ENCODE data around the gene KCNQ2.

KCNQ2 gene

DNA sequence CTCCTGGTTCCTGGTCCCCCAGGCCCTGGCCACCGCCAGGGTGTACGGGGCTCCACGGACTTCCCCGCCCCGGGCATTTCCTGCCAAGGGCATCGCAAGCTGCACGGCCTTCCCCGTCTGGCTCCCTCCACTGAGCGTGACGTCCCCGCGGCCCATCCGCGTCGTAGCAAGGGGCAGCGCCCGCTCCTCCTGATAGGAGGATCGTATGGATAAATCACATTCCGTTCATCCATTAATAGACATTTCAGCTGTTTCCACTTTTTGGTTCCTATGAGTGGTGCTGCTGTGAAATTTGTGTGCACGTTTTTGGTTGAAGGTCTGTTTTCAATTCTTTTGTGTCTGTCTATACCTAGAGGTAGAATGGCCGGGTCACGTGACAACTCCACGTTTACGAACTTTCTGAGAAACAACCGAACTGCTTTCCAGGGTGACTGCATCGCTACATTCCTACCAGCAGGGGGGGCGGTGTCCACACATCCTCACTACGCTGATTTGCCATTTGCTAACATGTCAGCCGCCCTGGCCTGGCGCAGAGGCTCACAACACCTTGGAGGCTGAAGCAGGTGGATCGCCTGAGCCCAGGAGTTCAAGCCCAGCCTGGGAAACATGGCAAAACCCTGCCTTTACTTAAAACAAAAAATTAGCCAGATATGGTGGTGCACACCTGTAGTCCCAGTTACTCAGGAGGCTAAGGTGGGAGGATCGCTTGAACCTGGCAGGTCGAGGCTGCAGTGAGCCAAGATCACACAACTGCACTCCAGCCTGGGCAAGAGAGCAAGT is 37.7 kb downstream of the KCNQ2 start:
- DNase-seq, result peak; percentile 53

DNA sequence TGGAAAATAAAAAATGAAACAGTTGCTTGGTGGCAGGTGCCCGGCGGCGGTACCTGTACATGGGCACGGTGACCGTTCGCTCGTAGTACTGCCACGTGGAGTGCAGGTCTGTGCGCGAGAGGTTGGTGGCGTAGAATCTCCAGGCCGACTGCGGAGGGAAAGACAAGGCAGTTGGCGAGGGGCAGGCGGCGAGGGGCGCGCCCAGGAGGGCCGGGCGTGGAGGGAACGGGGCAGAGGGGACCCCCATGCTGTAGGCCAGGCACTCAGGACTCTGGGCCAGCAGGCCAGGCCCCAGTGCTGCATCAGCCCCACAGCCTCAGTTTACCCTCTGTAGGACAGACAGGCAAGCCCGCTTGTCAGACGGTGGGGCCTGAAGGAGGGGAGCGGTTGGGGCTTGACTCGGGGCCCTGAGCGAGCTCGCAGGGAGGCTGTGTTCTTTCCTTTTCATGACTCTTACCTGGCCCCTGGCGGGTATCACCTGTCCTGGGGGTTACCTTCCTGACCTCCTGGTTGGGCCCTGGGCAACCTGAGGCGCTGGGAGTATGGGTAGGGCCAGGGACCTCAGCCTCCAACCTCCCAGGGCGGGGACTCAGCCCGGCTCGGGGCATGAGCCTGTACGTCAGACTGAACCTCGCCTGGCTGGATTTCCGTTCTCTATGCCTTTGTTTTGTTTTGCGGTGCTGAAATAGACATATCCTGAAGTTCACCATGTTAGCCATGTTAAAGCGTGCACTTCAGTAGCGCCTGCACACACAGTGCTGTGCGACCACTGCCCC is 38.5 kb downstream of the KCNQ2 start:
- DNase-seq, result no peak

DNA sequence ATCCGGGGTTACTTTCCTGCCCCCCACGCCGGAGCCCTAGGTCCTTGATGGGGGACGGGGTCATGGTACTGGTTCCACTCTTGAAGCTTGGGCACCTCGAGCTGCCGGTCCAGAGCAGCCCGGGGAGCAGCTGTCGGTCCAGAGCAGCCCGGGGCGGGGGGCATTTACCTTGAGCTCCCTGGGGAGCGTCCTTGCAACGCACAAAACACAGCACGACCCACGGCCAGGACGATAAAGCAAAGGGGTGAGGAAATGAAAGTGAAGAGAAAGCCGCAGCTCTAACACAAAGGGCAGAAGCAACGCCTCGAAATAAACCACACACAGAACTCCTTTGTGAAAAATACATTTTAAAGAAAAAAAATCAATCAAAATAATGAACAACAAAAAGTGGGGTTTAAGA is 39.1 kb downstream of the KCNQ2 start:
- no peak for DNase-seq

DNA sequence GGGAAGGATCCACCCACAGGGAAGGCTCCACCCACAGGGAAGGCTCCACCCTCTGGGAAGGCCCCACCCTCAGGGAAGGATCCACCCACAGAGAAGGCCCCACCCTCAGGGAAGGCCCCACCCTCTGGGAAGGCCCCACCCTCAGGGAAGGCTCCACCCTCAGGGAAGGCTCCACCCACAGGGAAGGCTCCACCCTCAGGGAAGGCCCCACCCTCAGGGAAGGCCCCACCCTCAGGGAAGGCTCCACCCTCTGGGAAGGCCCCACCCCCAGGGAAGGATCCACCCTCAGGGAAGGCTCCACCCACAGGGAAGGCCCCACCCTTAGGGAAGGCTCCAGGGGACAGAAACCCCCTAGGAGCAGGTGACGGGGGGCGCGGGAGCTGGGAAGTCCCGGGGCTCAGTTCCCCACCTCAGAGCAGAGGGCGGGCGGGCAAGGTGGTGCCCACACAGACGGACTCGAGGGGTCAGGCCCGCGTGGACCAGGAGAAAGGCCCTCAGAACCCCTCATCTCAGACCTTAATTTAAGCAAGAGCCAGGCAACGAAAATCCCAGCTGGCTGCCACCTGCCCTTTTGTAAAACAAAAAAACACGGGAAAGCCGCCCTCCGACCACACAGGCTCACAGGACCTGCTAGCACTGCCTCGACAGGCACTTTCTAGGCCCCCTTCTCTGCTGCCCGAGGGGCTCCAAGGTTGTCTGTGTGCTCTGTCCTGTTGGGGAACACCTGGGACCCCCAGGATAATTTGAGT is 39.7 kb downstream of the KCNQ2 start:
- DNase-seq, result no peak

DNA sequence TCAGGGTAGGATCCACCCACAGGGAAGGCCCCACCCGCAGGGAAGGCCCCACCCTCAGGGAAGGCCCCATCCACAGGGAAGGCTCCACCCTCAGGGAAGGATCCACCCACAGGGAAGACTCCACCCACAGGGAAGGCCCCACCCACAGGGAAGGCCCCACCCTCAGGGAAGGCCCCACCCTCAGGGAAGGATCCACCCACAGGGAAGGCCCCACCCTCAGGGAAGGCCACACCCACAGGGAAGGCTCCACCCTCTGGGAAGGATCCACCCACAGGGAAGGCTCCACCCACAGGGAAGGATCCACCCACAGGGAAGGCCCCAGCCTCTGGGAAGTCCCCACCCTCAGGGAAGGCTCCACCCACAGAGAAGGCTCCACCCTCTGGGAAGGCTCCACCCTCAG is 40.5 kb downstream of the KCNQ2 start:
- DNase-seq, result no peak

DNA sequence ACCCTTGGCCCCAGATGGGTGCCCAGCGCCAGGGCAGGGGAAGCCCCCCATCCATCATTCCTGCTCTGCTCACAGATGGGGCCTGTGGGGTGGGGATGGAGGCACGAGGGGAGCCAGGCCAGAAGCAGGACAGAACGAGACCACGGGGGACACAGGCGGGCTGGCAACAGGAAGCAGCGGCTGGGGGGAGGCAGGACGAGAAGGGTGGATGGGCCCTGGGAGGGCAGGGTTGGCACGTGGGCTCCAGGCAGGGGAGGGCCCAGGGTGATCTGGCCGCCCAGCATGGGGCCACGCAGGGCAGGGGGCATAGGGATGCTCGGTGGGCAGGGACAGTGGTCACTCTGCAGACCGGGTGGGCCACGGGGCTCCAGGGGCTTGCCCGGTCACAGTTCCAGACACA is 41.6 kb downstream of the KCNQ2 start:
- DNase-seq, result no peak

DNA sequence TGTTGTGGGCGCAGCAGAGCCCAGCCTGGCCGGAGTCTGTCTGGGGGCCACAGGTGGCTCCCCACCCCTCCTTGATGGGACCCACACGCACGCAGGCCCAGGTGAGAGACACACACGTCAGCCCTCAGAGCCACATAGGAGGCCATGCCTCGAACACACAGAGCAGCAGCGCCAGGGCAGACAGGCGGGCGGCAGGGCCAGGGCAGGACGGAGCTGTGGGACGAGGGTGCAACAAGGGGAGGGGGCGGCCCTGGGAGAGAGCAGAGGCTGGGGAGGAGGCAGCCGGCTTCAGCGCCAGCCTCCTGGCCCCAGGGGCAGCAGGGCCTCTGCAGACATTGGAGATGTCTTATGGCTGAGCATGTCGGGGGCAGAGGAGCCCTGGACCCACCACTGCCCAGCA is 42.5 kb downstream of the KCNQ2 start:
- DNase-seq, result no peak

DNA sequence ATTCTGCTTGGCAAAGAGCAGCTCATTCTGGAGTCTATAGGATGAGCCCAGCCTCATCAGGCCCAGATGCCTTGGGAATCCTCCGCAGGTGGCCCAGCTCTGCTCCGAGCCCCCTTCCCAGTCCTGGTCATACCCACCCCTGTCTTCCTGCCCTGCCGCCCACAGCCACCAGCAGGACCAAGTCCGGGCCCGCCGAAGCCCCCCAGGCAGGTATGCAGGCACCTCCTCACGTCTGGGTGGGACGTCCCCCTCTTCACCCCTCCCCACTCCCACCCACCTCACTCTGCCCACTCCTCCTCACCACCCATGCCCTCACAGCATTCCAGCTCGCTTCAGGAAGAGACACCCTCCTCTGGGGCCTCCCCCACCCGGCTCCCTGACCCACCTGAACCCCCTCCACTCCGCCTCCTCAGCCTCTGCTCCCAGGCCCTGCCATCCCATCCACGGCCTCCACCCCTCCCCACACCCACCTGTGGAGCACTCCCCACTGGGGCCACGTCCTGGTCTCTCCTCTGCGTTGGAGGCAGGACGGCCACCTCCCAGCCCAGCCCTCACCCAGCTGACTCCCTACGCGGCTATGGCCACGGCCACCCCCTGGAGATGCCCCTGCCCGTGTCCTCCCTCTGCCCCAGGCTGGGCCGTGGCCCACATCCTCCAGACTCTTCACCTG is 43.4 kb downstream of the KCNQ2 start:
- DNase-seq, result no peak

DNA sequence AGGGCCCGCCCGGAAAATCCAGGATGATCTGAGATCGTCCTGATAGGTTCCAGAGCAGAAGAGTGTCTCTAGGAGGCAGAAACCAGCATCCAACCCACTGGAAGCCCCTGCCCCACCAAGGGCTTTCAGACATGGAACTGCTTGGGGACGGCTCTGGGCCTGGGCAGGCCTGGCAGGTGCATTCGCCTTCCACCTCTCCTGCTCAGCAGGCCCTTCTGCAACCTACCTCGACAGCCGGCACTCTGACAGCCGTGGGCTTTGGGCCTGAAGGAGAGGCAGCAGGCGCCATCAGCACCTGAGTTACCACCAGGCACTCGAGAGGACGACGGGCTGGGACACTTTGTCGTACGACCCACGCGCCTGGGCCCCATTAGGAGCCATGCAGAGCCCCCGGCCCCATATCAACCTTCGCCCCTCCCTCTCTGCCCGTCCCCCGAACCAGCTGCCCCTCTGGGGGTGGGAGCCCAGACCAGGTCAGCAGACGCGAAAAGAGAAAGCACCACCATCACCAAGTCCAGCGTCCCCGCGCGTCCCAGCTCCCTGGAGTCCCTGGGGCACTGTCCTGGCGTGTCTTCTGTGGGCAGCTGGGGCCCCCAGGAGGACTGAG is 44.6 kb downstream of the KCNQ2 start:
- DNase-seq, result no peak

DNA sequence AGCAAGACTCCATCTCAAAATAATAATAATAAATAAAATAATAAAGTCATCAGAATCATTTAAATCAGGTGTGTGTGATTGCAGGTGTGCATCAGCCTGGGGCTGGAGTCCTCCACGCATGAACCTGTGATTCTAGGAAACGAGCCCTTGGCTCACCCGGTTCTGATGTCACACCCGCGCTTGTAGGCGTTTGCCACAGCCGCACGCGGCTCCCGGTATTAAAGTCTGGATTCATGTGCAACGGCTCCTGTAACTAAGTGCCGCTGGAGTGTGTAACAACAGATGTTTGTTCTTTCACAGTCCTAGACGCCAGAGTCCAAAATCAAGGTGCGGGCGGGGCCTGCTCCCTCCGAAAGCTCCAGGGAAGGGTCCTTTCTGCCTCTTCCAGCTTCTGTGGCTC is 45.2 kb downstream of the KCNQ2 start:
- DNase-seq, result no peak

DNA sequence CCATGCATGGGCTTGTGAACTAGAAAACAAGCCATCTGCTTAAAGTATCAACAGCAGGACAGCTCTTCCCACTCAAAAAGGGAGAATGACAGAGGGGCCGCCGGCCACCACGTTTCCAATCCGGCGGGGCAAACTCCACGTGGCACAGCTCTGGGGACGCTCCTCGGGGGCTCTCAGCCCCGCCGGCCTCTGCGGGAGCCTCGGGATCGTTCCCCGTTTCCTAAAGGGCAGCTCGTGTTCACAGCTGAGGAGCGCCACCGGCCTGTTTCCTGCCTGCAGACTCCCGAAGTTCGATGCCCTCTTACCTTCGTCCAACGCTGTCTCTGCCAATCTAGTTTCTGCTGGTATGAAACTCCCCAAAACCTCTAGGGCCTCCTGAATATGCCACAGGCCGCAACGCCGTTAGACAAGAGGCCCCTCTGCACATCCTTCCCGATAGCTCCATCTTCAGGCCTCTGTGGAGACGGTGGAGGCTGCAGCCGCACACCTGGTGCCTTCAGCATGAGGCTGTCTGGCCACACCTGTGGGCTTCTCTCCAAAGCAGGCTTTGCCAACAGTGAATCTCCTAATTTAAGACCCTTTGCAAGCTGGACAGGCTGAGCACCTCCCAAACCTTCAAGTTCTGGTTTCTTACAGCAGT is 46.5 kb downstream of the KCNQ2 start:
- no peak for DNase-seq

DNA sequence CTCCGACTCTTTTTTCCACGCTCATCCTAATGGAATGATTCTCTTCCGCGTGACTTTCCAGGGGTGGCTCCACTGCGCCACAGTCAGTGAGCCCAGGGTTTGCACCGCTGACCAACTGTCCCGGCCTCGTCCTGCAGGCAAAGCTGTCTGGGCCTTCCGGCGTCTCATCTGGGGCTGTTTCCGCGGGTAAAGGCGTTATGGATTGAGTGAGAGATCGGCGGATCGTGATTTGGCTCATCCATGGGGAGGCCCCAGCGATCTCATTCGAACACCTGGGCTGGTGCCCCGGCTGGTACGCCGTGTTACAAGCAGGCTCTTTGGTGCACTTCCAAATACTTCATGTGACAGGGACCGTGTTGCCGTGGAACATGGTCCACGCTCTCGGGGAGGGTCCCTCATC is 47.8 kb downstream of the KCNQ2 start:
- DNase-seq, result no peak

DNA sequence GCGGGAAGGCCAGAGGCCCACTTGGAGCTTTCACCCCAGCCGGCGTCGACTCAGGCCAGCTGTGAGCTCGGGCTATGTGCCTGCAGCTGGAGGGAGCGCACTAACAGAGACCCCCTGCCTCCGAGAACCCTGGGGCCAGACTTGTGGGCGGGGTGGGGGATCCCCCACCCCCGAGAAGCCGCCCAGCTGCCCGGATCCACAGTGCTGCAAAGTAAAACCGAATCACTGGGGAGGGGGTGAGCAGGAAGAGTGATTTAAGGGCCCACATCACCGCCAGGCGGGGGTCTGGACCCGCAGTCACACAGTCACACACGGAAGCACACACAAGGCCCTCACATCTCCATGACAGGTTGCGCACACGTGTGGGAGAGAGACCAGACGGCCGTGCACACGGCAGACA is 48.7 kb downstream of the KCNQ2 start:
- no peak for DNase-seq

DNA sequence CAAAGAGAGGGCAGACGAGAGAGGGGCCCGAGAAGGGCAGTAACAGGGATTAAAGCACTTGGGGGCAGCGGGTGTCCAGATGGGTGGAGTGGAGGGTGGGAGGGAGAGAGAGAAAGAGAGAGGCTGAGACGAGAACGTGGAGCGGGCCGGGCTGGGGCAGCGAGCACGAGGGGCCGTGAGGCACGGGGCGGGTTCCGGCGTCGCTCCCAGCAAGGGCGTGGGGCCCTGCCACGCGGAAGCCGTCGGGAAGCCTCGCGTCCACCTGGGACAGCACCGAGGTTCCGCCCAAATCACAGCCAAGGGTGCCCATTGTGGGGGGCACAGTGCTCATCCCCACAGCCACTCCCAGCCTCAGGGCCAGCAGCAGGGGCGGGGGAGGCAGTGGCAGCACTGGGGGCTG is 49.8 kb downstream of the KCNQ2 start:
- no peak for DNase-seq

DNA sequence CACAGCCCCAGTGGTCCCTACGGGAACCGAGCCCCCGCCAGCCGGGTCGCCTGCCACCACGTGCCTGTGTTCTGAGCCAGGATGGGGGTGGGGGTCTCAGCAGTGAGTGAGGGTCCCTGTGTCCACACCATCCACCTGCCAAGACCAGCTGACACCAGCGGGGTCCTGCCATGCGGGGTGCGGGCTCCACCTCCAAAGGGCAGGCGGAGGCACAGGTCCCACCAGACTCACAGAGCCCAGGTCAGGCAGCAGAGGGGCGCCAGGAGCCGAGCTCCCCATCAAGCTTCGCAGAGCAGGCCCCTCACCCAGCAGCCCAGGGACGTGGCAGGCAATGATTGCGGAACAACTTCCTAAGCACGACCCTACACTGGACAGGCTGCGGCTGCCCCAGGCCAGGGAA is 50.5 kb downstream of the KCNQ2 start:
- no peak for DNase-seq

DNA sequence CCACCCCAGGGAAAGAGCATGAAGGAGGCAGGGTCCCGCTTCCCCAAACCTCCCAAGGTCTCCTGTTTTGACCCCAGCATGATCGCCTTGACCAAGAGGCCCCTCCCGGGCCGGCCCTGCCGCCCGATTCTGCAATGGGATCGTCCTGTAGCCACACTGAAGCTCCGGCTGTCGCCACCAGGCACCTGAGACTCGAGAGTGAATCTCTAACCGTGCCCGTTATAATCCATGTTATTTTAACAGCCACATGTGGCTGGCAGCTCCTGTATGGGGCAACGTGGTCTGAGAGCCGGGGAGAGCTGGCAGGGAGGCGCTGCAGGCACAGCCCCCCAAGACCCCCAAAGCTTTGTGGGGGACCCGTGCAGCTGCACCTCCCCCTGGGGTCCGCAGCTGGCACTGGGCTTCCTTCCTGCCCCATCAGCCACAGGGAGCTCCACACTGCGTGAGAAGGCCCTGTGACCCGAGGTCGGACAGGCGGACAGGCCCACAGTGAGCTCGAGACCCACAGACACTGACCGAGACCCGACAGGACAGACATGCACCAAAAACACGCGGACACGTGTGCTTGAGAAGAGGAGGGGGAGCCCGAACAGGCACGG is 51.3 kb downstream of the KCNQ2 start:
- DNase-seq, result no peak

DNA sequence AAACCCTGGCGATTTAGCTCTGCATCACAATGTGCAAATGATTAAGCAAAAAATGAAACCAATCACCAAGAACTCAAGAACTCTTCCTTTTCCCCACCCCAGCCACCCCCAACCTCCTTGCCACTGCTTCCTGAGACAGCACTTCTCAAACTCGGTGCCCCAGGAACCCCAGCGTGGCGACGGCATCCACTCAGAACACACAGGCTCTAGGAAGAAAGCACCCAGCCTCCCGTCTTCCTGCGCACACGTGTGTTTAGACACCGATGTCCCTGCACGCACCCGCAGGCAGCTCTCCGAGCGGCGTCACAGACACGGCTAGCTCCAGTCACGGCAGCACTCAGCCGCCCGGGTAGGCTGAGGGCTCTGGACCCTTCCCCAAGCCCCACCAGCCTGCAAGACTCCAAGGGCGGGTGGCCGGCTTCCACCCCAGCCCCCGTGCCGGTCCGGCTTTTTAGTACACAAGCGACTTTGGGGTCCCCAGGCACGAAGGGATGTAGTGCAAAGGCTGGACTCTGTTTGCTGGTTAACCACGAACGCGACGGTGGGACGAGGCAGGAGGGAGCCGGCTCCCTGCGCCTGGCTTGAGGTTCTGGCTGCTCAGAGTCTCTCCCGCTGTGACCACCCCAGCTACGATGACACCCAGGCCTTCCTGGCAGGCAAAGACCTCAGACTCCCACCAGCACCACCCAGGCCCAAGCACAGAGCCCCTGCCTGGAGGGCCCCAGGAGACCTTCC is 51.9 kb downstream of the KCNQ2 start:
- no peak for DNase-seq

DNA sequence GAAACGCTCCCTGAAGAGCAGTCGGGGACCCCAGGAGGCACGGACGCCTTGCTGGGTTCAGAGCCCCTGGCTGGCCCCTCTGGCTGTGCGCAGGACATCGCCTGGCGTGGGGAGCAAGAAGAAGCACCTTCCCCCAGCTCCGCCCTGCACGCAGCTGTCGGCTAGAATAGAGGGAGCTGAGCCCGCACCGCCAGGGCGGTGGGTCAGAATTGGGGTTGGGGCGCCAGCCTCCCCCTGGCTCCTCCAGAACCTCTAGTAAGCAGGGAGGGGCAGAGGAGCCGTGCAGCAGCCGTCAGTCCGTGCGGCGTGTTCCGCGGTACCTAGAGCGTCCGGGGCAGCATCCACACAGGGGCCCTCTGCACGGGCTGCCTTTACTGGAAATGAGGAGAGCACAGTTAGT is 53.2 kb downstream of the KCNQ2 start:
- no peak for DNase-seq

DNA sequence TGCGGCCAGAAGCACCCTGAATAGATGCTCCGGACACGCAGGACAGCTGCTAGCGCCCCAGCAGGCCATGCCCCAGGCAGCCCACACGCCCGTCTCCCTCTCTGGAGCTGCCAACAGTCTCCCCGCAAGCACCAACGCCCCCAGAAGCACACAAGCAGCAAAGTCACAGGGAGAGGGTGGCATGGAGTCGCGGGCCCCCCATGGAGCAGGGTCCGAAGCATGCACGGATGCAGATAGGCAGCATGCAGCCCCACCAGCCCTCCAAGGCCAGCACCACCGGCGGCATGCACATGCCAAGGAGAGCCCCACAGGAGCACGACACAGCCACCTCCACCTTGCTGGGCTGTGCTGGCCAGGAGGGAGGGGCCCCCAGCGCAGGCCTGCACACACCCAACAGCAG is 53.8 kb downstream of the KCNQ2 start:
- DNase-seq, result no peak

DNA sequence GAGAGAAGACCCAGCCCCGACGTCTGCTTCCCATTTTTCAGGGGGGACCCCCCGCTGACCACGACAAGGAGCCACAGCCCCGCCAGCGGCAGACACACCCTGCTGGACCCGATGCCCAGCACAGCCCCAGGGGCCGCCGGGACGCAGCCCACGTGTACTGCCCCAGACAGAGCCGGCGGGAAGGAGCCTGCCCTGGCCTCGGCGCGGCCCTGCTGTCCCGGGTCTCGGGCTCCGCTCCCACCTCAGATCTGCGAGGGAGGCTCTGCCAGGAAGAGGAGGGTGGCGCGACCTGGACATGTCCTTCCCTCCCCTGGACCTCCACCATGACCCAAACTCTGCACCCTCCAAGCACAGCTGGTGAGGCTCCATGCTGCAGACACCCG is 54.7 kb downstream of the KCNQ2 start:
- no peak for DNase-seq
